ENCODE results near the gene NTN1.

Gene NTN1

DNA sequence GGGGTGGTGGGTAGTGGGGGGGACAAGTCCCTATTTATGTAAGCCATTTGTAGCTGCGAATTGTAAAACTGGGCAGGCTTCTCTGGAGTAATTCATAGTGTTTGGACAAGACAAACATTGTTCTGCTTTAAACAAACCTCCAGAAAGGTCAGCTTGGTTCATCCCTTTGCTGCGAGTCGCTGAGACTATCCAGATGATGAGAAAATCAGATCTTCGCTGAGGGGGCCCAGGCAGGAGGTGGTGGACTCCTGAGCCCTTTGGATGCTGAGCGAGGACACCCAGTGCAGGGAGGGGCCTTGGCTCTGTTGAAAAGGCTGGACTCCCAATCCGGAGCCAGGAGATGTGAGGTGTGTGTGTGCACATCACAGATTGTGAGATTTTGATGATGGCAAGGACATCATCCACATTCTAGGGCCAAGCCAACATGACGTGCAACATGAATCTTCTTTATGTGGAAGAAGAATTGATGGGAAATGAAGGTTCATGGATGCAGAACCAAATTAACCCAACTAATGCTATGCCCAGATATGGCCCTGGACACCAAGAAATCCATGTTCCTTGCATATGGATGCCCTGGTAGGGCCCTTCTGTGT, 15.0 kb upstream of the NTN1 start:
- DNase-seq, result no peak

DNA sequence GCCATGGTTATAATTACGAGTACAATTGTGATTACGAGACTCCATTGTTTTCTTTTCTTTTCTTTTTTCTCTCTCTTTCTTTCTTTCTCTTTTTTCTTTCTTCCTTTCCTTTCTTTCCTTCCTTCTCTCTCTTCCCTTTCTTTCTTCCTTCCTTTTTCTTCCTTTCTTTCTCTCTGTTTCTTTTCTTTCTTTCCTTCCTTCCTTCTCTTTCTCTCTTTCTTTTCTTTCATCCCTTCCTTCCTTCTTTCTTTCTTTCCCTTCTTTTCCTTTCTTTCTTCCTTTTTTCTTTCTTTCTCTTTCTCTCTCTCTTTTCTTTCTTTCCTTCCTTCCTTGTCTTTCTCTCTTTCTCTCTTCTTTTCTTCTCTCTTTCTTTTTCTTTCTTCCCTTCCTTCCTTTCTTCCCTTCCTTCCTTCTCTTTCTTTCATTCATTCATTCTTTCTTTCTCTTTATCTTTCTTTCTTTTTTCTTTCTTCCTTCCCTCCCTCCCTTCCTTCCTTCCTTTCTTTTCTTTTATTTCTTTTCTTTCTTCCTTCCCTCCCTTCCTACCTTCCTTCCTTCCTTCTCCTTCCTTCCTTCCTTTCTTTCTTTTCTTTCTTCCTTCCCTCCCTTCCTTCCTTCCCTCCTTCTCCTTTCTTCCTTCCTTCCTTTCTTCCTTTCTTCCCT, 14.1 kb upstream of the NTN1 start:
- no peak for DNase-seq

DNA sequence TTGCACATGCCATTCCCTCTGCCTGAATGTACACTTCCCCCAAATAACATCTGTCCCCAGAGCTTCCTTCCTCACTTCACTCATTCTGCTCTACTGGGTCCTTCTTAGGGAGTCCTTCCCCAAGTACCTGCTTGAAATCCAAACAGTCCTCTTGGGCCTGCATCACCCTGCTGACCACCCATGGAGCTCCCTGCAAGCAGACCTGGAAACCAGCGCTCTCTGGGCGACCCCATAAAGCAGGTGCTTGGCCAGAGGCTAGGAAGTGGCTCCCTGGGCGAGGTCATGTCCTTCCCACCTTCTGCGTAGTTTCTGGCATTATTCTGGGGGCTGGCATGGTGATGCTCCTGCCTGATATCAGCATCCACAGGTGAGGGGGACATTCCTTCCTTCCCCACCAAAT, 12.2 kb upstream of the NTN1 start:
- no peak for DNase-seq

DNA sequence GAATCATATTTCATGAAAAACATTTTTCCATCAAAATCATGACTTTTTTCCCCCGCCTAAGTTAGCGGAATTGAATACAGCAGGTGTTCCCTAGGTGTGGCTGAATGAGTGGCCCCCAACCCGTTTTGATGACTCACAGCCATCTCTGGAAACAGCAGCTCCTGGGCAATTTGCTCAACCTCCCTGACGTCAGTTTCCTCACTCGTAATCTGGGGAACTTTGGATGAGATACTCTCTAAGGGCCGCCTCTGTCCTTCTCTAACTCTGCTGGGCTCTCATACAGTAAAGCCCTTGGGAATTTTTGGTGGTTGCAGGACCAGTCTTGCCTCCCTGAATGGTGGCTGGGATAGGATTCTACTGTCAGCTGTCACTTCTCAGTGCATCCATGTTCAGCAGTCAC, 11.6 kb upstream of the NTN1 start:
- no peak for DNase-seq

DNA sequence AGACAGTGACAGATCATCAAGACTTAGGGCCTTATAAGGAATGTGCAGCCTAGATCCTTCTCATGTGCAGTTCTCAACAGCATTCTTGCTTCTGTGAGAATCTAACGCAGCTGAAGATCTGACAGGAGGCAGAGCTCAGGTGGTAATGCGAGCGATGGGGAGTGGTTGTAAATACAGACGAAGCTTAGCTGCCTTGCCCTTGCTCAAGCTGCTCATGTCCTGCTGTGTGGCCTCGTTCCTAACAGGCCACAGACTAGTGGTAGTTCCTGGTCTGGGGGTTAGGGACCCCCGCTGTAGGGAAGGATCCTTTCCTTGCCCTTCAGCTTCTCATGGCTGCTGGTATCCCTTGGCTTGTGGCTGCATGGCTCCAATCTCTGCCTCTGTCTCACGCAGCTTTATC, 10.3 kb upstream of the NTN1 start:
- DNase-seq, result no peak

DNA sequence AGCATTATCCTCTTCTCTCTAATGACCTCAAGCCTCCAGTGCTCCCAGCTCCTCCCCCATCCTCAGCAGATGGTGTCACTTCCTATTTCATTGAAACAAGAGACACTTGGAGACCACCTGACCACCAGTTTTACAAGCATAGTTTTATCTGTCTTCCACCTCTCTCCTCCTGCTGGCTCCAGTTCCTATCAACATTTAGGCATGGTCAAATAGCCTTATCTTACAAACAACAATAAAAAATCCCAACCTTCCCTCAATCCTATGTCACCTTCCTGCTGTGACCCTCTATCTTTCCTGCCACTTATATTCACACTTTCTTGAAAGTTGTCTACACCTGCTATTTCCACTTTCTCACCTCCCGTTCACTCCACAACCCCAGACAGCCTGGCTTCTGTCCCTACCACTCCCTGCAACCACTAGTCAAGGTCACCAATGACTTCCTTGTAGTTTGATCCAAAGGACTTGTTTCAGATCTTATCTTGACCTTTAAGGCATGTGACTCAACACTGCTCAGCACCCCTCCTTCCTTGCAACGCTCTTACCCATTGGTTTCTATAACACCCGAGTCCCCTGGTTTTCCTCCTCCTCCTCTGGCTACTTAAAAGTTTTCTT, 4.3 kb upstream of the NTN1 start:
- no peak for DNase-seq

DNA sequence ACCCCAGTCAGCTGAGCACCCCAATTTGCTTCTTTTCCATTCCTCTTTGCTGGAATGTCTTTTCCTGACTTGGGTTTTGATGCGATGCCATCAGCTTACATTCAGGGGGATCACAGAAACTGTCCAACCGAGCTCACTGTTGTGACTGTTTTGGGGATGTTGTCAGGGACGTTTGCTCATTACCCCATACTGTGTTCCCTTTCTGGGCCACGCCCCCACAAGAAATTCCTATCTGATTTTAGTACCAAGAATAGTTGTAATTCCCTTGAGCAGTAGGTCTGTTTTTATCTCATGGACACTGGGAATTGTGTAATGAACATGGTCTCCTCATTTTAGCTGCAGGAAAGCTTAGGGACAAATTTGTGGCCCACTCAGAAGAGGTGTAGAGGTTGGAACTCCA, 2.6 kb upstream of the NTN1 start:
- DNase-seq, result no peak

DNA sequence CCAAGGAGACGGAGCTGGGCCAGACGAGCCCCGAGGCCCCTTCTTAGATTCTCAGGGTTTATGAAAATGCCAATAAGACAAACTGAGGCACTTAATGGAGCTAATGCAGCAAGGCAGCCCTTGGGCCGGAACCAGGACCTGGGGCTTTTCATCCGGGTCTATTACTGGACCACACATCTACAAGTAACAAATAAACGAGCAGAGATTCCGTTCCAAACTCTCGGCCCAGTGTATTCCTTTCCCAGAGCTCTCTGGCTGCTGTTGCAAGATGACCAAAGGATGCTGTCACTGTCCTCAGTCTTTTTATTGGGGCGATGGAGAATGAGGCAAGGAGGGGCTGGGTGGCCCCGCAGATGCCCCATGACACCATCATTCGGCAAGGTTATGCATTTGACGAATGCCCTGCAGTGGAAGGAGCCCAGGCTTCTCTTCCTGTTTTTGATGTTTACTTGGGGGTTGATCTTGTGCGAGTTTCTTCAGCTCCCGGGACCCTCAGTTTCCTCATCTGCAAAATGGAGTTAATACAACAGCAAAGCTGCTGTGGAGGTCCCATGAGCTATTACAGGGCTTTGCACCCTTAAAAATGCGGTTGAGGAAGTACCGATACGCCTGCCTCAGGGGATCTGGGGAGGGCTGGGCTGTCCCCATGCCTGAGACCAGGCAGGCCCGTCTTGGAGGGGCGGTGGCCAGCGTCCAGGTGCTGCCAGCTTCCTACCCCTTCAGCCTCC, 1.1 kb upstream of the NTN1 start:
- DNase-seq, result no peak

DNA sequence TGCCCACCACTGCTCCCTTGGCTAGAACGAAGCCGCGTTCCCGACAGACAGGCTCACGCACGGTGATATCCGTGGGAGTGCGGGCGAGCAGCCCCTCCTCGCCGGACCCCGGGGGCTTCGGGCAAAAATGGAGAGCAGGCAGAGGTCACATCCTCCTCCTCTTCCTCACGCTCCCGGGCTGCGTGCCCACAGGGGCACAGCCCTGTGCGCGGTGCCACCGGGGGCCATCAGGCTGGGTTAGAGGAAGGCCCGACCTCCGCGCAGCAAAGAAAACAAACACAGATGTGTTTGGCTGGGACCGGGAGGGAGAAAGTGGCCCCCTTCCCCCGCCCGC, 519 bp upstream of the NTN1 start:
- no peak for DNase-seq

DNA sequence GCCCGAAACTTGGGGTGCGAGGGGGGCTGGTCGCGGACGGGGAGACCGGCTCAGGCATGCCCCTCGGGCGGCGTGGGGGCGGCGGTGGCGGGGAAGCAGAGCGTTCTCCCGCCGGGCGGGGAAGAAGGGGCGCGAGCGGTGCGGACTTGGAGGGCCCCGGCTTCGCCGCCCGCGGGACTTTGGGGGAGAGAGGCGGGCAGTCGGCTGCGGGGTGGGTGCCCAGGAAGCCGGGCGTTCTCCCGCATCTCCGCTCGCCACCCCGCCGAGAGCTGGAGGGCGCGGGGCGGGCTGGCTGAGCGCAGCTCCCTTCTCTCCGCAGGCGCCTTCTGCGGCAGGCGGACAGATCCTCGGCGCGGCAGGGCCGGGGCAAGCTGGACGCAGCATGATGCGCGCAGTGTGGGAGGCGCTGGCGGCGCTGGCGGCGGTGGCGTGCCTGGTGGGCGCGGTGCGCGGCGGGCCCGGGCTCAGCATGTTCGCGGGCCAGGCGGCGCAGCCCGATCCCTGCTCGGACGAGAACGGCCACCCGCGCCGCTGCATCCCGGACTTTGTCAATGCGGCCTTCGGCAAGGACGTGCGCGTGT, 772 bp downstream of the NTN1 start:
- DNase-seq, result no peak

DNA sequence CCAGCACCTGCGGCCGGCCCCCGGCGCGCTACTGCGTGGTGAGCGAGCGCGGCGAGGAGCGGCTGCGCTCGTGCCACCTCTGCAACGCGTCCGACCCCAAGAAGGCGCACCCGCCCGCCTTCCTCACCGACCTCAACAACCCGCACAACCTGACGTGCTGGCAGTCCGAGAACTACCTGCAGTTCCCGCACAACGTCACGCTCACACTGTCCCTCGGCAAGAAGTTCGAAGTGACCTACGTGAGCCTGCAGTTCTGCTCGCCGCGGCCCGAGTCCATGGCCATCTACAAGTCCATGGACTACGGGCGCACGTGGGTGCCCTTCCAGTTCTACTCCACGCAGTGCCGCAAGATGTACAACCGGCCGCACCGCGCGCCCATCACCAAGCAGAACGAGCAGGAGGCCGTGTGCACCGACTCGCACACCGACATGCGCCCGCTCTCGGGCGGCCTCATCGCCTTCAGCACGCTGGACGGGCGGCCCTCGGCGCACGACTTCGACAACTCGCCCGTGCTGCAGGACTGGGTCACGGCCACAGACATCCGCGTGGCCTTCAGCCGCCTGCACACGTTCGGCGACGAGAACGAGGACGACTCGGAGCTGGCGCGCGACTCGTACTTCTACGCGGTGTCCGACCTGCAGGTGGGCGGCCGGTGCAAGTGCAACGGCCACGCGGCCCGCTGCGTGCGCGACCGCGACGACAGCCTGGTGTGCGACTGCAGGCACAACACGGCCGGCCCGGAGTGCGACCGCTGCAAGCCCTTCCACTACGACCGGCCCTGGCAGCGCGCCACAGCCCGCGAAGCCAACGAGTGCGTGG, 1.5 kb downstream of the NTN1 start:
- no peak for DNase-seq

DNA sequence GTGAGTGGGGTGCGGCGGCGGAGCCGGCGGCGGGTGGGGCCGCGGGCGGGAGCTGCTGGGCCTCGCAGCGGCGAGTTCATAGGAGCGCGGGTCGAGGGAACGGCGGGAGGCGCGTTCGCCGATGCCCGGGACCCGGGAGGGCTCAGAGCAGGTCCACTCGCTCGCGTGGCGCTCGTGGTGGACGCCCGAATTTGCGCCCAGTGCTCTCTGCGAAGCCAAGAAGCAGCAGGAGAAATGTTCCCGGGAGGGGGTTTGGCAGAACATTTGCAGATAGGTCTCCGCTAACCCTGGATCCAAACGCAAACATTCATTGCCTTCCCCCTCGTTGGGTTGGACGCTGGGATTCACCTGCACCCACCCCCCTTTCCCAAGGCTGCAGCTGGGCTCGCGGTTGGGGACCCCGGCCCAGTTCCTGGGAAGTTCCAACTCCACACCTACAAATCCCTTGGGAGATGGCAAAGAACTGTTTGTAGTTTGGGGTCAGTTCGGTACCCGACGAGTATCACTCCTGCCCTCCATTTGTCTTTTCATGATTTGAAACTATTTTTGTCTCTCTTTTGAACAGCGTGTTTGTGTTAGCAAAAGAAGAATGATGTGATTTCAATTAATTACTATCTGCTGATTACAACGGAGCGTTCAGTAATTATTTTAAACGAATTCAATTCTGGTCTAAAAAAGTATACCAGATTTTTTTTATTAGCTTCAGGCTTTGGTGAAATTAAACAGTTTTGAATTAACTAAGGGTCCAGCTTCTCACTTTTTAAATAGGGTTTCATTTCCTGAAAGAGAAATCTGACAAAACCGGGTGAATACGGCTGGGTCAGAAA, 2.3 kb downstream of the NTN1 start:
- DNase-seq, result no peak

DNA sequence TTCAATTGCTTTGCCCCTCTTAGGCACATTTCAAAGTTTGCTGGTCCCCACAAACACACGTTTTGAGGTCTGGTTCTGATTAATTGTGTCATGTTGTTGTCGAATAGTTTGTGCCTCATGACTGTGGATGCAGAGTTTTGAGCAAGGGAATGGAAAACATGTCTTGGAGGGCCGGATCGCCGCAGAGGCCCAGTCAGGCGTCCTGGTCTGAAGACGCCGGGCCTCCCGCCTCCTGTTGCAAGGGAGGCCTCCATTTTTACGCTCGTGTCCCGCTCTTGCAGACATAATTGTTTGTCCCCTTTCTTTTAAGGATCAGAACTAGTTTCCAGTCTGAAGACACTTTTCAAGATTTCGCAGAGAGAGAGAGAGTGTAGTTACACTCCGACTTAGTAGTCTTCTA, 3.2 kb downstream of the NTN1 start:
- no peak for DNase-seq

DNA sequence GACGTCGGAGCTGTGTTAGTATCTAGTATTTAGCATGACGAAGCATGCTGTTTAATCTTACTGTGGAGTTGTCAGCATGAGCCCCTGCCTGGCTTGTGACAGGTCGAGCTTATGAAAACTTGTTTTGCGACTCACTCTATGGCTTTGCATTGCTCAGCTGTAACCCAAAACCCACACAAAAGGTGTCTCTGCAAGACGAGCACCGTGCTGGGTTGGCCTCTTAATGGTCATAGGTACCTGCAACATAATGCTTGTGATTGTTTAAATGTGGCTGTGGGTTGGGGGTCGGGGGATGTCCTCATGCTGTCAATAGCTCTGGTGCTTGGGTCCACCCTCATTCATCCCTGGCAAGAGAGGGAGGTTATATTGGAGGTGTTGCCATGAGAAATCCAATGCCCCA, 5.4 kb downstream of the NTN1 start:
- DNase-seq, result no peak

DNA sequence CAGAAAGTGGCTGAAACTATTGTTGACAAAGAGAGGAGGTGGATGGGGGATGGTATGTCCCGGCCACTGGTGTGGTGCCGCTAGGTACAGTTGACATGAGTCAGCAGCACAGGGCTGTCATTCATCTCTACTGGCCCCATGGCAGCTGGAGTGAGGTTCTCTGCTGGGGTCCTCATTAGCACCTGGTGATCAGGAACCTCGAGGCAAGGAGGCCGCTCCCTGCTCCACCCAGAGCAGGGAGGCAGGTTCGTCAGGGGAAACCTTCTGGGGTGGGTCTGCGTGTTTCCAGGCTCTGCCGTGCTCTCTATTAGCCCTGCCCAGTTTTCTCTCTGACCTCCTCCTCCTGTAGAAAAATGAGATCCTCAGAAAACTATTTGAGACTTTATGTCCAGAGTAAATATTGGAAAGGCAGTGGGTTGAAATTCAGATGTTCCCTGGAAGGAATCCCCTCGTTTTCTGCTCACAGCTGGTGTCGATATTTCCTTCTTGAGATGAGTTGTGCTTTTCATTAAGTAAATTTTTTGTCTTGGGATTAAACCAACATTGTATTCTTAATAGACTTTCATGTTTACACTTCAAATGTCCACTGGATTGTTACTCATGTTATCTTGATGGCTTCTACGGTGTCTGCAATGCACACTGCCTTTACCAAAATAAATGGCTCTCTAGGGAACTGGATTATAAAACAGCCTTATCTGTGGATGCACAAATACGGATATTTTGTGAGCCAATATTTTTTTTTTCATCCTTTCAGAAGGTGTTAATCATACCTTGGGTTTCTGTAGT, 7.1 kb downstream of the NTN1 start:
- no peak for DNase-seq

DNA sequence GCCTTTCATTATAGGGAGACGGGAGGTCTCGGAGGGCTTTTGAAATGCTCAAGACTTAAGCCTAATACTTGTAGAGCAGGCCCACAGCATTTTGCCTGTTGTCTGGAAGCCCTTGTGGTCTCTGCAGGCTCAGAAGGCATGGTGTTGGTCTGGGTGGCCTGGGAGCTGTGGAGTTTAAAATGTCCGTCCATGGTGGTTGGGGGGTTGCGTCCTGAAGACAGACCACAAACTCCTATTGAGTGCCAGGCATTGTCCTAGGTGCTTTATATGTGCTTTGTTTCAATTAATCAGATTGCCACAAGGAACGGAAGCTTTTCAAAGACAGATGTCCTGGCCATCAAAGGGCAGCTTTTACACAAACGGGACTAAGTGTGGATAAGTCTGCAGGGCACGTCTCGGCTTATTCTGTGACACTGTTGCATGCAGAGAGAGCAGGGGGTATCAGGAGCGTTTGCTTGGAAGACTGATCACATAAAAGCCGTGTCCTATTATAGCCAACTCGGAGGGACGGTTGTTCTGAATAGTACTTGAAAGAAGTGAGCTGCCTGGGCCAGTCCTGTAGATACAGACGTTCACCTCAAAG, 7.8 kb downstream of the NTN1 start:
- no peak for DNase-seq

DNA sequence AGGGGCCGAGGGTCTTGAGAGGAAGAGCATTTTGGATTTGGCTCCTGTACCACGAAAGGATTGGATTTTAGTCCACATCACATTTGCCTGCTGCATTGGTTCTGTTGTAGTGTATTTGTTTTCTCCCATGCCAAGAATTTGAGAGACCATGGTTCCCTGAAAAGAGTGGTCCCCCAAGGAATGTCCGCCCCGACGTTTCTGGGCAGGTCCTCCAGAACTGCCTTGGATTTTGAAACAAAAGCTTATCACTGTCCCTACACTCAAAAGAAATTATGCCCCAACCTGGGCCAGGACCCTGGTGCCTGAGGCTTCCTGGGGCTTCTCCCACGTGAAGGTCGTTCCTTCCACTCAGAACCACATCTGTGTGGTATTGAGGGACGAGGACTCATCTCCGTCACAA, 10.8 kb downstream of the NTN1 start:
- DNase-seq, result no peak

DNA sequence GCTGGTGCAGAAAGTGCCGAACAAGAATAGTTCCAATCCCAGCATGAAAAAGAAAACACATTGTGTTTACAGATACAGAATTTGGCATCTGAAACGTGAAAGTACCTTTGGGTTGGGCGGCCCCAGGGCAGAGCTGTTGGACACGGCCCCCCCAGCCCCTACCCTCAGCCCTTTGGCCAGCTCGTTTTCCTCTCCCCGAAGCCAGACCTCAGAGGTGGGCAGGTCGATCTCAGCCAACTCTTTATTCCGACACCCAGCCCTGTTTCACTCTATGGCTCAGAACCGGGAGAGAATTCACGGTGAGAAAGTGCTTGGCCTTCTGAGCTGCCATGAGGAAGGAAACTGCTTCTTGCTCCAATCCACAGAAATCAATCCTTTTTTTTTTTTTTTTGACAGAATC, 11.3 kb downstream of the NTN1 start:
- no peak for DNase-seq

DNA sequence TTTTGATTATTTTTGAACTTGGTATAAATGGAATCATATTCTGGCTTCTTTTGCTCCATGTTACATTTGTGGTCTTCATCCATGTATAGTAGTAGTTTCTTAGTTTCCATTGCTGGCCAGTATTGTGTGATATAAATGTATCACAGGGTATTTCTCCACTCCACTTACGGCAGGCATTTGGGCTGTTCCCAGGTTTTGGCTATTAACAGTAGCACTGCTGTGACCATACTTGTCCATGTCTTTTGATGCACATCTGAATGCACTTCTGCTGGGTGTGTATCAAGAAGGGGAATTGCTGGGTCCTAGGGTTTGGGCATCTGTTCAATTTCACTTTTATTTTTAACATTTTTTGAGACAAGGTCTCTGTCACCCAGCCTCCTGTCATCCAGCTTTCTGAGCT, 13.9 kb downstream of the NTN1 start:
- no peak for DNase-seq

DNA sequence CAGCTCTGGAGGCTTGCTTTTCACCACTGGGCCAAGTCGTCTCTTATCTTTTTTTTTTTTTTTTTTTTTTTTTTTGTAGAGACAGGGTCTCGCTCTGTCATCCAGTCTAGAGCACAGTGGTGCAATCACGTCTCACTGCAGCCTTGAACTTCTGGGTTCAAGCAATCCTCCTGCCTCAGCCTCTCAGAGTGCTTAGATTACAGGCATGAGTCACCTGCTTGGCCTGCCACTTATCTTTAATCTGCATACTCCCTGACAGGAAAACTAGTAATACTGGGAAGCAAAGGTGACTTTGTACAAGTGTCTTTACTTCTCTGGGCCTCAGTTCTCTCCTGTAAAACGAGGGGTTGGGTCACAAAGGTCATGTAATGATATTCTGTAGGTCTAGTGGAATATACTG, 15.0 kb downstream of the NTN1 start:
- DNase-seq, result no peak

DNA sequence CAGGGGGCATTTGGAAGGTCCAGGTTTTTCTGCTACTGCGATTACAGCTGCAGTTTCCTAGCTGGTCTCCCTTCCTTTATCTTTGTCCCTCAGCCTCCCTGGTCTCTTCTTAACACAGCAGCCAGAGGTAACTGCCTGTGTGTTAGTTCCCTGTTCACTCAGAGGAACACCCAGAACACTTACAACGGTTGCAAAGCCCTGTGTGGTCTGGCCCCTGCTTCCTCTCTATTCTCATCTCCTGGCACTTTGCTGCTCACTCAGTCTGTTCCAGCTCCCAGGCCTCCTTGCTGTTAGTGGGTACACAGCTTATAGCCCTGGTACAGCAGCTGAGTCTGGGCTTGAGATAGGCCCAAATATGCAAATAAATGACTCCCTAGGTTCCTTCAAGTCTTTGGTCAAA, 16.4 kb downstream of the NTN1 start:
- DNase-seq, result no peak

All from activated naive CD4-positive, alpha-beta T cell (primary cell).